Erythroblast (primary cell): ENCODE results near the gene PAX3.

Experiments
- GATA1 ChIP-seq: IDR thresholded peaks from 2 replicates; pipeline ENCODE4 v1.6.1; 2011; ENCODE audit warnings: low read depth, mild to moderate bottlenecking, control low read depth, low read length, moderate library complexity
- POLR2A ChIP-seq: IDR thresholded peaks from 2 replicates; pipeline ENCODE4 v1.6.1; 2011; ENCODE audit warnings: mild to moderate bottlenecking, low read length

GRCh38 chr2:222303045-222303827 lies 4.4 kb upstream of the PAX3 start:
- no peak for TF ChIP-seq POLR2A
- no peak for TF ChIP-seq GATA1
